RWPE1 (cell line): ENCODE measurements around the gene BCL7C.

Experiments used
- CTCF ChIA-PET: fragments of 350-600 bp; sonication (Branson Sonifier 250); formaldehyde crosslinking; extraction: SDS; loops from one replicate; lab custom pipeline; 2021; lab: Yijun Ruan, JAX
- POLR2A ChIA-PET: fragments of 400-600 bp; formaldehyde crosslinking; extraction: SDS; loops from one replicate; lab custom pipeline; 2020; ENCODE audit warnings: antibody characterized with exemption; ENCODE audit not compliant: low non-redundant PET; lab: Yijun Ruan, JAX
- DNase-seq: peaks from one replicate; pipeline ENCODE4 v3.0.0; 2012; ENCODE audit warnings: low spot score
- H3K27ac ChIP-seq: fragments of 450-650 bp; 2 replicates; pipeline ENCODE4 v1.5.1; 2017
- TF ChIP-seq, protein P1 (sequence below): fragments of 450-650 bp; conservative IDR thresholded peaks from 2 replicates; pipeline ENCODE4 v1.5.1; 2017; ENCODE audit warnings: low read depth, mild to moderate bottlenecking

BCL7C gene

DNA sequence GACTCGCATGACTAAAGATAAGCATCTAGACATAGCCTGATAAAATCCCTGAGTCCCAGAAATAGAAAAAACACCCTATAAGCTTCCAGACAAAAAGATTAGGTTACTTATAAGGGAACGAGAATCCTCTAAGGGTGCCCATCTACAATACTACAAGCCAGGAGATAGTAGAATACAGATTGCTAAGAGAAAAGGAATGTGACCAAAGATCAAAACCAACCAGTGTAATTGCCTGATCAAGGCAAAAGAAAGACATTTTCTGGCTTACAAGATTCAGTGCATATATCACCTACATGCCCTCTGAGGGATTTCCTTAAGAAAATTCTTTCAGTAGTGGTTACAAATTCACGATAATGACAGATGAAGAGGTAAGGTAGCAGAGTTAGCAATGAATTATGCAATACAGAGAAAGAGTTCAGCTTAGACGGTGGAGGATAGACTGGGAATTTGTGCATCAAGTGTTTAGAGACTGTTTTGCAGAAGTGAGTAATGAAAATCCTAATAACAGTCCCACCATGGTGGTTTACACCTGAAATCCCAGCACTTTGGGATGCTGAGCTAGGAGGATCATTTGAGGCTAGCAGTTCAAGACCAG, 35.0 kb downstream of the BCL7C start:
- no peak for DNase-seq
- POLR2A ChIA-PET, result no interaction called here
- TF ChIP-seq, protein P1, sequence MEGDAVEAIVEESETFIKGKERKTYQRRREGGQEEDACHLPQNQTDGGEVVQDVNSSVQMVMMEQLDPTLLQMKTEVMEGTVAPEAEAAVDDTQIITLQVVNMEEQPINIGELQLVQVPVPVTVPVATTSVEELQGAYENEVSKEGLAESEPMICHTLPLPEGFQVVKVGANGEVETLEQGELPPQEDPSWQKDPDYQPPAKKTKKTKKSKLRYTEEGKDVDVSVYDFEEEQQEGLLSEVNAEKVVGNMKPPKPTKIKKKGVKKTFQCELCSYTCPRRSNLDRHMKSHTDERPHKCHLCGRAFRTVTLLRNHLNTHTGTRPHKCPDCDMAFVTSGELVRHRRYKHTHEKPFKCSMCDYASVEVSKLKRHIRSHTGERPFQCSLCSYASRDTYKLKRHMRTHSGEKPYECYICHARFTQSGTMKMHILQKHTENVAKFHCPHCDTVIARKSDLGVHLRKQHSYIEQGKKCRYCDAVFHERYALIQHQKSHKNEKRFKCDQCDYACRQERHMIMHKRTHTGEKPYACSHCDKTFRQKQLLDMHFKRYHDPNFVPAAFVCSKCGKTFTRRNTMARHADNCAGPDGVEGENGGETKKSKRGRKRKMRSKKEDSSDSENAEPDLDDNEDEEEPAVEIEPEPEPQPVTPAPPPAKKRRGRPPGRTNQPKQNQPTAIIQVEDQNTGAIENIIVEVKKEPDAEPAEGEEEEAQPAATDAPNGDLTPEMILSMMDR, result no peak
- CTCF ChIA-PET, result no interaction called here
- H3K27ac ChIP-seq, result no peak overlapping the region

DNA sequence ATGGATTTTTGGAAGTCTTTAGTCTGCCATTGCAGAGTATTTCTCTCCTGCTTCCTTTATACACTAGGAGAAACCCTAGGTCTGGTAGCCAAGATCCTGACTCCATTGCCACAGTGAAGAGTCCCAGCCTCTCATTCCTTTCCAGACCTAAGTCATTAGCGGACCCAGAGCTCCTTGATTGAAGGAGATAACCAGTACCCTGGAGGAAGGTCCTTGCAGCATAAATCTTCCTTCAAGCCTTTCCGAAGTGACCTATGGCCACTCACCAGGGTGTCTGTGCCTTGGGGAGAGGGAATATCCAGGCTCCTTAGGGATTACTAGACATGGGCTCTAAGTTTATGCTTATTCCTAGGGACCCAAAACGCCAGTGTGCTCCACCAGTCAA, 35.8 kb downstream of the BCL7C start:
- CTCF ChIA-PET, result interaction anchor here (1.3 kb wide), 1 partner anchor 44 kb away, joined by 4 read pairs; no protein-coding TSS in a partner anchor
- H3K27ac ChIP-seq, result no peak overlapping the region
- no peak for DNase-seq
- TF ChIP-seq, protein P1, result no peak
- POLR2A ChIA-PET, result interaction anchor here (0.6 kb wide), 1 partner anchor 43 kb away, joined by 4 read pairs; no protein-coding TSS in a partner anchor

DNA sequence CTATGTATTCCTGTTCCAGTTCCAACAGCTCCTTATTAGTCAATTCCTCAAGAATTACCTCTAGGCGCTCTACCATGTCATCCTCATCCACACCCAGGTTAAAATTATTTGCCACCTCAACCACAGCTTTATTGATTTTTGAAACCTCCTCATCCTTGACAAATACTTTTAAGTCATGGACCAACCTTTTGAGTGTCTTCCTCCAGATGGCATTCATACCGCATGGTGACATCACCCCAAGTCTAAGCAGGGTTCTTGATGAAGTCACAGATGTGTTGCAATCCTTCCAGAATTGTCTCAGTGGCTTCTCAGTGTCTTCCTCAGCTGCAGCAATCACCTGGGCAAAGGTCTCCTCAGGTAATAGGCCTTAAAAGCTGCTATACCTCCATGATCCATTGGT, 40.1 kb downstream of the BCL7C start:
- peak; percentile 46 for DNase-seq
- ChIA-PET POLR2A (no interaction called here), CTCF (interaction anchor here (0.6 to 4.3 kb wide), 3 partner anchors 9 to 216 kb away, joined by 3 to 23 read pairs (median 6); no protein-coding TSS in a partner anchor)
- TF ChIP-seq, protein P1, result no peak
- no peak overlapping the region for H3K27ac ChIP-seq

DNA sequence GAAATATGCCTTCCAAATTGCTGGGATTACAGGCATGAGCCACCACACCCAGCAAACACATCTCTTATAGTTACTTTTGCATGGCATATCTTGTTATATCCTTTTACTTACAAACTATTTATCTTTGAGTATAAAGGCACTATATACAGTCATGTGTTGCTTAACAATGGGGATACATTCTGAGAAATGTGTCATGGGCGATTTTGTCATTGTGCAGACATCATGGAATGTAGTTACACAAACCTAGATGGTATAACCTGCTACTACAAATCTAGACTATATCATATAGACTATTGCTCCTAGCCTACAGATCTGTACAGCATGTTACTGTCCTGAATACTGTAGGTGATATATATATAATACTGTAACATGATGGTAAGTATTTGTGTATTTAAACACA, 43.6 kb downstream of the BCL7C start:
- H3K27ac ChIP-seq, result no peak overlapping the region
- ChIA-PET CTCF (no interaction called here), POLR2A (no interaction called here)
- no peak for DNase-seq
- TF ChIP-seq, protein P1, result no peak

DNA sequence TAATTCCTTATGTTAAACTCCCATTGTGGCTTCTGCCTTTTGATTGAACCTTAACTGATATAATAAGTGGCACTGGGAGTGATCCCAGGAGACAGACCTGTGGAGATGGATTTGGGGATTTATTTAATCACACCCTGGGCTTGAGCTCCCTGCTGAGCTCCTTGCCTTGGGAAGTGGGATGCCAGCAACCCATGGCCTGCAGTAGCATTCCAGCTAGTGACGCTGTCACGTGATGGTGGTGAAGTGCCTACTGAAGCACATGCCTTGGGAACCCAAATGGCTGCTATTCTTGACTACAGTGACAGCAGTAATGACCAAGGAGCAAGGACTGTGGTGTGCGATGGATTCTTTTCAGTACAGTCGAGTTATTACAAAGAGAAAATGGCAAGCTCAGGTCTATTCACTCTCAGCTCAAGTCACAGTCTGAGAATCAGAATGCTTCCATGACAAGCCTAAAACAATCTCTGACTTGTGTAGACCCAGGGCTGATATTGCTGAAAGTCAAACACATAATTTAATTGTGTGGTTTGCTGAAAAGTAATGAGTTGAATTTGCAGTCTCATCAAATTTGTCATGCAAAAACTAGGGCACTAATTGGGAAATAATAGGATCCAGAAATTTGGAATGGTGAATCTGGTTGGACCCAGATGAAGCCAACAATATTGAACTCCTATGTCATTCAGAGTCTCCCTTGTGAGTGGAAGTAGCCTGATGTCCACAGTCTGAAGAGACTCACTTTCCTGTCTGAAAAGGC, 47.1 kb downstream of the BCL7C start:
- no peak overlapping the region for H3K27ac ChIP-seq
- ChIA-PET POLR2A (no interaction called here), CTCF (interaction anchor here (0.6 to 0.9 kb wide), 2 partner anchors 22 to 95 kb away, joined by 3 read pairs; no protein-coding TSS in a partner anchor)
- DNase-seq, result no peak
- TF ChIP-seq, protein P1, result no peak

DNA sequence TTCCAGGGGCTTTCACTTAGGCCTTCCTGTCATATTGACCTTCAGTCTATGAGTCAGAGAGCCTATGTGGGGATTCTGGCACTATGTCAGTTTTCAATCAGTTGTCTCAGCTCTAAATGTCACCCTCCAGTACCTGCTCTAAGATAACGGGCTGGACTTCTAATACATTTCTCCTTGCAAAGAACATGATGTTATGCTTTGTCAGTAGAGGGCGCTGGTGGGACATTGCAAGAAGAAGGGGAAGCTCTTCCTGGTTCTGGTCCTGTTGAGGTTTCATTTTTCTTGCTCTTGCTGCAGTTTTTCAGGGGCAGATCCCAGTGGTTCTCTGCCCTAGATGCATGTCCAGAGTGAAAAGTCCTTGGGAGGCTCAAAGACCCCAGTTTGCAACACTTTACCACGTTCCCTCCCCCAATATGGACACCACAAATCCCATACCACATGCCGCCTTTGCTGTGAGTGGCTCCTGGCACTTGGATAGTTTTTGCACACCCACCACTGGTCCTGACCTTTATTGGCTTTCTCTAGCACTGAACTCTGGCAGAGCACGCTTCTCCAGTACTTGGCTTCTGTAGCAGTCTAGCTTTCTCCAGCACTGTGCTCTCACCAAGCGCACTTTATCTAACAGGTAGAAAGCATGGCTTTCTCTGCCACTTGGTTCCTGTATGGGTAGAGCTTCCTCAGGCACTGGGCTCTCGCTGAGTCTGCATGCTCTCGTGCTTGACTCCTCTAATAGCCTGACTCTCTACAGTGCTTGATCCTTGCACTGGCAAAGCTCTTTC, 49.0 kb downstream of the BCL7C start:
- TF ChIP-seq, protein P1, result peak; percentile 86
- CTCF ChIA-PET, result interaction anchor here (0.6 to 2.8 kb wide), 28 partner anchors 9 to 290 kb away, joined by 3 to 47 read pairs (median 6); partner anchors contain the start of genes BCL7C, CTF1 and FBXL19
- peak overlapping the region; percentile 3; the same call in 1 of the 2 replicates for H3K27ac ChIP-seq
- POLR2A ChIA-PET, result interaction anchor here (1.8 kb wide), 1 partner anchor 30 kb away, joined by 6 read pairs; no protein-coding TSS in a partner anchor
- DNase-seq, result peak; percentile 69
